HG03354 (cell line): Measurements from ENCODE around the gene SPRED1.
"Not testable (repeated sequence)": the region's sequence is repeated elsewhere in the genome, so short reads cannot be mapped to it uniquely, and the experiment has no call there.

ENCODE experiments used
- ATAC-seq: cut with Tn5 transposase; IDR thresholded peaks from one replicate; pipeline ENCODE4 v1.9.1; 2021; ENCODE audit warnings: mild to moderate bottlenecking; ENCODE audit not compliant: unreplicated experiment, poor library complexity, severe bottlenecking

Gene SPRED1

GRCh38 chr15:38229705-38230310 lies 22.8 kb upstream of the SPRED1 start:
- ATAC-seq: no peak

GRCh38 chr15:38231436-38231835 lies 21.2 kb upstream of the SPRED1 start:
- no peak for ATAC-seq

GRCh38 chr15:38237021-38237420 lies 15.6 kb upstream of the SPRED1 start:
- not testable (repeated sequence) for ATAC-seq

- ATAC-seq: peak; percentile 48
These were observed 14.3 kb upstream of the SPRED1 start for GRCh38 chr15:38238311-38238710.

- ATAC-seq: peak; percentile 95
These were observed 10.6 kb upstream of the SPRED1 start for GRCh38 chr15:38242055-38242454.

- no peak for ATAC-seq
These were observed 9.2 kb upstream of the SPRED1 start for GRCh38 chr15:38243278-38244055.

- no peak for ATAC-seq
These were observed 5.3 kb upstream of the SPRED1 start for GRCh38 chr15:38247336-38247735.

GRCh38 chr15:38253351-38253781 lies 730 bp downstream of the SPRED1 start:
- ATAC-seq: no peak

GRCh38 chr15:38254051-38254883 lies 1.6 kb downstream of the SPRED1 start:
- peak; percentile 53 for ATAC-seq

- no peak for ATAC-seq
These were observed 3.1 kb downstream of the SPRED1 start for GRCh38 chr15:38255690-38256089.

GRCh38 chr15:38257676-38258075 lies 5.0 kb downstream of the SPRED1 start:
- no peak for ATAC-seq

GRCh38 chr15:38259134-38259533 lies 6.5 kb downstream of the SPRED1 start:
- no peak for ATAC-seq

GRCh38 chr15:38260077-38260476 lies 7.4 kb downstream of the SPRED1 start:
- no peak for ATAC-seq

GRCh38 chr15:38263251-38263650 lies 10.6 kb downstream of the SPRED1 start:
- no peak for ATAC-seq

- ATAC-seq: no peak
These were observed 11.4 kb downstream of the SPRED1 start for GRCh38 chr15:38263996-38264395.

GRCh38 chr15:38266247-38266986 lies 13.8 kb downstream of the SPRED1 start:
- ATAC-seq: no peak

GRCh38 chr15:38267421-38268022 lies 14.9 kb downstream of the SPRED1 start:
- no peak for ATAC-seq

- no peak for ATAC-seq
These were observed 18.5 kb downstream of the SPRED1 start for GRCh38 chr15:38271144-38271543.

GRCh38 chr15:38271895-38272294 lies 19.3 kb downstream of the SPRED1 start:
- ATAC-seq: no peak
